GM18907 (cell line): ENCODE results near the gene PSMB2.
"Not testable (repeated sequence)": the region's sequence is repeated elsewhere in the genome, so short reads cannot be mapped to it uniquely, and the experiment has no call there.

Experiments used
- ATAC-seq: cut with Tn5 transposase; IDR thresholded peaks from one replicate; pipeline ENCODE4 v1.9.1; 2021; ENCODE audit warnings: mild to moderate bottlenecking, moderate library complexity; ENCODE audit not compliant: unreplicated experiment

The PSMB2 gene

GRCh38 chr1:35594005-35594760 lies 47.1 kb downstream of the PSMB2 start:
- ATAC-seq, result no peak

- no peak for ATAC-seq
Observed at GRCh38 chr1:35592991-35593769, 48.1 kb downstream of the PSMB2 start.

DNA sequence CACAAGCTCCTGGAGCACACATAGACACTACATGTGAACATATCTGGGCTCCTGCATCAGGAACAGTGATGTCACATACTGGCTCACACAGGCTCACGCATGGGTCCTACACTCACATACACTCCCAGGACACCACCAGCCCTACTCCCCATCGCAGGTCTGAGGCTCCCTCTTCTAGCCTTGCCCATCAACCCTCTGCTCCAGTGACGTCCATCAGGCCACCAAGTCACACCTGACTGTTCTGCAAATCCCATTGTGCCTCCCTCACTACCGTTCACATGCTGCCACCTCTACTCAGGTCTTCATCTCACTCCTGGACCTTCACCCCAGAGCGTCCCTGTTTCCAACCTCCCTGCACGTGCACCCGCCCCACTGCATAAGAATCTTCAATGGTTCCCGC lies 50.1 kb downstream of the PSMB2 start:
- no peak for ATAC-seq

DNA sequence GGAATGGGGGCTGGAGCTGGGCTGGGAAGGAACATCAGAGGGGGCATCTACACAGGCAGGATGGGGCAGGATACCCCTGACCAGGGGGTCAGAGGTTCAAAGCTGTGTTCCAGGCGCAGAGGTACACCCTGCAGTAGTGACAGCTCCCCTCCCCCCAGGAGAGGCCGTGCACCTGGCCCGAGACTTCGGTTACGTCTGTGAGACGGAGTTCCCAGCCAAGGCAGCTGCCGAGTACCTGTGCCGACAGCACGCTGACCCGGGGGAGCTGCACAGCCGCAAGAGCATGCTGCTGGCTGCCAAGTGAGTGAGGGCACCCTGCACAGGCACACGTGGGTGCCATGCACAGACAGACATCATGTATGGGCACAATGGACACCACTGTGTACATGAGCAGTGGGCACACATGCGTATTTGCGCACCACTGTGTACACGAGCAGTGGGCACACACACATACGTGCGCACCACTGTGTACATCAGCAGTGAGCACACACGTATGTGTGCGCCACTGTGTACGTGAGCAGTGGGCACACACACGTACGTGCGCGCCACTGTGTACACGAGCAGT lies 50.8 kb downstream of the PSMB2 start:
- ATAC-seq, result no peak

GRCh38 chr1:35589516-35590427 lies 51.6 kb downstream of the PSMB2 start:
- ATAC-seq, result no peak

GRCh38 chr1:35588197-35588910 lies 53.0 kb downstream of the PSMB2 start:
- no peak for ATAC-seq

DNA sequence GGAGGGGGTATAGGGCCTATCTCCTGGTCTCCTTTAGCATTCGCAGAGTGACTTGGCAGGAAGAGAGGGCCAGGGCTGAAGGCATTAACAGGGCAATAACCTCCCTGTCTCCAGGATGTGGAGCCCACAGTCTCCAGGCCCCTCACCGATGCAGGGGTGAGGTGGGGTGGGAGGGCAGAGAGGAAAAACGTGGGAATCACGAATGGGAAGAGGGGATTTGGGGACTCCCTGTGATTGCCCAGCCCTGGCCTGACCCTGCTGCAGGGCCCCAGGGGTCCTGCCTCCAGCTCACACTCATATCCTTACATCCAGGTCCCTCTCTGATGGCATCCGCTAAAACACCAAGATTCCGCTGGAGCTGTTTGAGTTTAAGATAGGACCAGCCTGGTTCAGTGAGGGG lies 53.6 kb downstream of the PSMB2 start:
- no peak for ATAC-seq

- no peak for ATAC-seq
Observed at GRCh38 chr1:35586808-35587207, 54.5 kb downstream of the PSMB2 start.

DNA sequence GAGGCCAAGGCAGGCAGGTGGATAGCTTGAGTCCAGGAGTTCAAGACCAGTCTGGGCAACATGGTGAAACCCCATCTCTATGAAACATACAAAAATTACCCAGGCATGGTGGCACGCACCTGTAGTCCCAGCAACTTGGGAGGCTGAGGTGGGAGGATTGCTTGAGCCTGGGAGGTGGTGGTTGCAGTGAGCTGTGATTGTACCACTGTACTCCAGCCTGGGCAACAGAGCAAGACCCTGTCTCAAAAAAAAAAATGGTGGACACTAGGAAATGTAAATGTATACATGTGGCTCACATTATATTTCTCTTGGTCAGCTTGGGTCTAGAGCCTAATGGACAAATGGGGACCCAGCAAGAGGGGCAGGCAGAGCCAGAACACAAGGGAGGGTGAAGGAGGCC lies 55.5 kb downstream of the PSMB2 start:
- not testable (repeated sequence) for ATAC-seq

- no peak for ATAC-seq
Observed at GRCh38 chr1:35585281-35585680, 56.0 kb downstream of the PSMB2 start.

DNA sequence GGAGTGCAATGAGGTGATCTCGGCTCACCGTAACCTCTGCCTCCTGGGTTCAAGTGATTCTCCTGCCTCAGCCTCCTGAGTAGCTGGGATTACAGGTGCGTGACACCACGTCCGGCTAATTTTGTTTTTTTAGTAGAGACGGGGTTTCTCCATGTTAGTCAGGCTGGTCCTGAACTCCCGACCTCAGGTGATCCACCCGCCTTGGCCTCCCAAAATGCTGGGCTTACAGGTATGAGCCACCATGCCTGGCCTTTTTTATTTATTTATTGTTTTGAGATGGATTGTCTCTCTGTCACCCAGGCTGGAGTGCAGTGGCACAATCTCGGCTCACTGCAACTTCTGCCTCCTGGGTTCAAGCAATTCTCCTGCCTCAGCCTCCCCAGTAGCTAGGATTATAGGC lies 59.7 kb downstream of the PSMB2 start:
- ATAC-seq, result not testable (repeated sequence)

- ATAC-seq, result no peak
Observed at GRCh38 chr1:35580949-35581388, 60.4 kb downstream of the PSMB2 start.

GRCh38 chr1:35577071-35577998 lies 64.0 kb downstream of the PSMB2 start:
- ATAC-seq, result peak; percentile 77

- not testable (repeated sequence) for ATAC-seq
Observed at GRCh38 chr1:35576766-35577070, 64.6 kb downstream of the PSMB2 start.

DNA sequence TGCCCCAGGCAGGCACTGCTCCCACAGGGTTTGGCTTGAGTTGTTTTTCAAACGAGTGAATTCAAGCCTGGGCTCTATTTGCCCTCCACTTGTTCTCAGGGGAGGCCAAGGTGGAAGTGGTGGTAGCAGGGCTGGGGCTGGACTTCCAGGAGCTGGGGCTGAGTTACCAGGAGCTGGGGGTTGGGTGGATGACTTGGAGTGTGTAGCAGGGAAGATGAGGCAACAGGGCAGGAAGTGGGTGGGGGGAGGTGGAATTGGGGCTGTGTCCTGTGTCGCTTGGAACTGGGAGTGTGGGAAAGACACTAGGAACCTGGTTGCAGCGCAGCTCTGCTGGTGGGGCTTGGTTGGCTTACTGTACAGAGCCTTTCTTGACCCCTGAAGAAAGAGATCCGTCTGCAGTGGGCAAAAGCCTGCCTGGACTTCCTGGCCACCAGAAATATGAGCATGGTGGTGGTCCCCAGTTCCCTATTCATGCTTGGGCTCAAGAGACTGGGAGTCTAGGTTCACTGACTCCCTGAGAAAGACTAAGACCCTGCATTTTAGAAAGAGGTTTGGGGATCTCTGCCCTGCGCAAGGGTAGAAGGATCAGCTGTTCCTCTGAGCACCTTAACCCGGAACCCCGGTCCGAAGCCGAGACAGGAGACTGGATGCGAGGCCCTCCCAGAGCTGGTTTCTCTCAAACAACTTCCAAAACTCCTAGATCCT lies 65.1 kb downstream of the PSMB2 start:
- no peak for ATAC-seq

DNA sequence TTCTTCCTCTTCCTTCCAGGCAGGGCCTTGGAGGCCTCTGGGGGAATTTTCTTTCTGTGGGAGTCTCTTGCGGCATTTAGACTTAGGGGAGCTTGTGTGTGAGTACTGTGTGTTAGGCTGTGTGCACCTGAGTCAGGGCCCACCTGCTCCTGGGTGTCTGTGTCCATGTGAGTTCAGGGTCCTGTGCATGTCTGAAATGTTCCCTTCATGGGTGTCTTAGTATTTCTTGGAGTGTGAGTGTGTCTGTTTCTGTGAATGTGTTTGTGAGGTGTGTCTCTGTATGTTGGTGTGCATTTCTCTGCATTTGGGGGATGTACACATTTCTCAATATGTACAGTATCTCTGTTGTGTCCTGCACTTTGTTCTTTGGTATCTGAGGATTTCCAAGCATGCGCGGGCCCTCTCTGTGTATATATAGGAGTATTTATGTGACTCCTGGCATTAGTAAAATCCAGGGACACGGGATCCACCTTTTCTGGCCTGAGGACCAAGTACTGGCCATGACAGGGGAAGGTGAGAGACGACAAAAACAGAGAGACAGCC lies 65.8 kb downstream of the PSMB2 start:
- ATAC-seq, result no peak

DNA sequence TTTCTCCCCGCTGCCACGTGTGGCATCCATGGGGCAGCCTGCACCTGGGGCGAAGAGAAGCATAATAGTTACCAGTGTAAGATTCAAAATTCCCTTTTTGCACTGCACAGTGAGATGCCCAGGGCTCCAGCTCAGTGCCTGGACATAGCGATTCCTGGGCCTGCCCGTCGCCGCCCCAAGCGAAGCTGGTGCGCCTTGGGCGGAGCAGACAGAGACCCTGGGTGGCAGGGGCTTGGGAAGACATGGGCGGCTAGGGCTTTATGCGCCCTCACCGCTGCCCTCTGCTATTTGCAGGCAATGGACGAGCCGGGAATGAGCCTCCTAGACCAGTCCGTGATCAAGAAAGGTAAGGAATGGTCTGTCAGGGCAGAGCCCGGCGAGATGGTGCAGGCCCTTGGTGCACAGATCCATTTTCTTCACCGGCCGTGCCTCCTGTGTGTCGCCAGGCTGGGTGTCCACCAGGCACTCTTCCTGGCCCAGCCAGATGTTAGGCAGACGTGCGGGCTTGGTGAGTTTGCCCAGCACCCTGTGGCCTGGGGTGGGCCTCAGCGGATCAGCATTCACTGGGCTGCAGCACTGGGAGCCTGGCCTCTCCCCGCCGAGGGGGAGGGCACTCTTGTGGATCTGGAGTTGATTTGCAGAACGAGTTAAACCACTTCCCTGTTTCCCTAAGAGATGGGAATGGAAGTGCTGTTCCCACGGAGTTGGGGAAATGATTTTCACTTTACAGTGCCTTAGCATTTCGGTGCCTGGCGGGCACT lies 66.5 kb downstream of the PSMB2 start:
- no peak for ATAC-seq
